Uterus (tissue), 4 donors: Measurements from ENCODE around the gene SSBP4. TPM values are rescaled to one million over a fixed set of nuclear protein-coding genes. Genes with fewer than 3 reads are reported as not detected.

Experiments used
- DNase-seq, 2 donors: peaks; one replicate each; pipeline ENCODE4 v3.0.0-alpha.2; 2019 to 2020
- H3K27ac ChIP-seq, 2 donors: fragments of 200-600 bp; sonication (generic); 1 replicate in 1 of 2; 2 replicates in 1 of 2; pipeline ENCODE4 v1.5.1; 2016 to 2018
- H3K27me3 ChIP-seq, 2 donors: fragments of 200-600 bp; sonication (generic); one replicate each; pipeline ENCODE4 v1.5.1; 2018 to 2019; ENCODE audit warnings: control low read depth in 1 of 2
- H3K36me3 ChIP-seq, 2 donors: fragments of 200-600 bp; sonication (generic); one replicate each; pipeline ENCODE4 v1.5.1; 2019; ENCODE audit warnings: control low read depth in 1 of 2
- H3K4me1 ChIP-seq, 2 donors: fragments of 200-600 bp; sonication (generic); one replicate each; pipeline ENCODE4 v1.5.1; 2018 to 2019; ENCODE audit warnings: control low read depth in 1 of 2
- H3K4me3 ChIP-seq, 2 donors: fragments of 200-600 bp; sonication (generic); 1 replicate in 1 of 2; 2 replicates in 1 of 2; pipeline ENCODE4 v1.5.1; 2018 to 2019; ENCODE audit warnings: mild to moderate bottlenecking in 1 of 2
- H3K9me3 ChIP-seq, 2 donors: fragments of 200-600 bp; sonication (generic); one replicate each; pipeline ENCODE4 v1.5.1; 2019; ENCODE audit warnings: control low read depth in 1 of 2
- CTCF ChIP-seq, 4 experiments: fragments of 200-600 bp in 2 of 4; fragments of 450-650 bp in 2 of 4; sonication (generic) in 2 of 4; IDR thresholded peaks; one replicate each; pipeline ENCODE4 v1.5.1; 2016 to 2019; ENCODE audit warnings: antibody characterized with exemption in 4 of 4, mild to moderate bottlenecking in 2 of 4, moderate library complexity in 1 of 4
- POLR2A ChIP-seq, 2 donors: fragments of 450-650 bp; IDR thresholded peaks; one replicate each; pipeline ENCODE4 v1.6.1; 2016; ENCODE audit warnings: antibody characterized with exemption in 2 of 2, mild to moderate bottlenecking in 1 of 2, moderate library complexity in 1 of 2
- intact Hi-C: fragments of 100-400 bp; cut with DNase I; formaldehyde crosslinking; loops from one replicate; pipeline ENCODE4 v1.15.1; 2023; ENCODE audit warnings: low total_unique reads
- total RNA-seq, 4 donors: library from RNA; depleted of rRNA in 3 of 4; stranded (reverse); fragments of >200 nt in 3 of 4; gene quantifications; one replicate each; pipeline versions ENCODE4 v1.1.0 to v1.2.4, GENCODE V29; 2014 to 2023
- donor health status: DM: yes; HTN: yes; CAD: no.

SSBP4 gene
- total RNA-seq, 4 donors from 2014 or later, result 23.6 to 105 (median 54.8) TPM

- TF ChIP-seq CTCF (IDR thresholded peaks at IDR 0.05), result no peak
- no peak for TF ChIP-seq POLR2A (IDR thresholded peaks at IDR 0.05)
- no peak for DNase-seq
- intact Hi-C loops, result loop anchor here (10.0 kb wide), 1 partner anchor 135 kb away; the partner anchor contains the start of gene UBA52
- Histone ChIP-seq H3K4me1 (peaks cover 0 to 10% of the 10 kb centered on the region in 2 donors), H3K4me3 (no peak overlapping the region), H3K27me3 (no peaks in the 10 kb centered on the region), H3K36me3 (no peaks in the 10 kb centered on the region), H3K27ac (peak overlapping the region; percentile 81 to 90), H3K9me3 (no peaks in the 10 kb centered on the region)
Observed at GRCh38 chr19:18439910-18440237, 20.7 kb downstream of the SSBP4 start.

- H3K27ac ChIP-seq, result peak overlapping the region in 1 of 2 donors; percentile 21
- H3K4me3 ChIP-seq, result no peak overlapping the region
- H3K36me3 ChIP-seq, result no peaks in the 10 kb centered on the region
- TF ChIP-seq POLR2A (IDR thresholded peaks at IDR 0.05) (no peak), CTCF (IDR thresholded peaks at IDR 0.05) (peak in 3 of 4 experiments; percentile 8 to 20 (median 18))
- intact Hi-C loops, result loop anchor here (10.0 kb wide), 1 partner anchor 134 kb away; the partner anchor contains the start of gene UBA52
- no peaks in the 10 kb centered on the region for H3K9me3 ChIP-seq
- H3K4me1 ChIP-seq, result peaks cover 0 to 10% of the 10 kb centered on the region in 2 donors
- no peak for DNase-seq
- H3K27me3 ChIP-seq, result no peaks in the 10 kb centered on the region
Observed at GRCh38 chr19:18440415-18440877, 21.2 kb downstream of the SSBP4 start.

- Histone ChIP-seq H3K4me3 (no peak overlapping the region), H3K36me3 (no peaks in the 10 kb centered on the region), H3K27me3 (no peaks in the 10 kb centered on the region), H3K9me3 (no peaks in the 10 kb centered on the region), H3K27ac (peak overlapping the region in 1 of 2 donors; percentile 21), H3K4me1 (peaks cover 0 to 10% of the 10 kb centered on the region in 2 donors)
- intact Hi-C loops, result loop anchor here (10.0 kb wide), 1 partner anchor 134 kb away; the partner anchor contains the start of gene UBA52
- no peak for DNase-seq
- TF ChIP-seq CTCF (IDR thresholded peaks at IDR 0.05) (no peak), POLR2A (IDR thresholded peaks at IDR 0.05) (no peak)
Observed at GRCh38 chr19:18440936-18441803, 22.0 kb downstream of the SSBP4 start.

GRCh38 chr19:18441804-18442788, 22.9 kb downstream of the SSBP4 start:
- H3K36me3 ChIP-seq, result no peaks in the 10 kb centered on the region
- peaks cover 0 to 10% of the 10 kb centered on the region in 2 donors for H3K4me1 ChIP-seq
- DNase-seq, result no peak
- no peaks in the 10 kb centered on the region for H3K9me3 ChIP-seq
- no peak overlapping the region for H3K27ac ChIP-seq
- no peak overlapping the region for H3K4me3 ChIP-seq
- H3K27me3 ChIP-seq, result no peaks in the 10 kb centered on the region
- TF ChIP-seq POLR2A (IDR thresholded peaks at IDR 0.05) (no peak), CTCF (IDR thresholded peaks at IDR 0.05) (no peak)
- intact Hi-C loops, result loop anchor here (10.0 kb wide), 1 partner anchor 133 kb away; the partner anchor contains the start of gene UBA52
